ENCODE data around the gene IRAG1.

DNA sequence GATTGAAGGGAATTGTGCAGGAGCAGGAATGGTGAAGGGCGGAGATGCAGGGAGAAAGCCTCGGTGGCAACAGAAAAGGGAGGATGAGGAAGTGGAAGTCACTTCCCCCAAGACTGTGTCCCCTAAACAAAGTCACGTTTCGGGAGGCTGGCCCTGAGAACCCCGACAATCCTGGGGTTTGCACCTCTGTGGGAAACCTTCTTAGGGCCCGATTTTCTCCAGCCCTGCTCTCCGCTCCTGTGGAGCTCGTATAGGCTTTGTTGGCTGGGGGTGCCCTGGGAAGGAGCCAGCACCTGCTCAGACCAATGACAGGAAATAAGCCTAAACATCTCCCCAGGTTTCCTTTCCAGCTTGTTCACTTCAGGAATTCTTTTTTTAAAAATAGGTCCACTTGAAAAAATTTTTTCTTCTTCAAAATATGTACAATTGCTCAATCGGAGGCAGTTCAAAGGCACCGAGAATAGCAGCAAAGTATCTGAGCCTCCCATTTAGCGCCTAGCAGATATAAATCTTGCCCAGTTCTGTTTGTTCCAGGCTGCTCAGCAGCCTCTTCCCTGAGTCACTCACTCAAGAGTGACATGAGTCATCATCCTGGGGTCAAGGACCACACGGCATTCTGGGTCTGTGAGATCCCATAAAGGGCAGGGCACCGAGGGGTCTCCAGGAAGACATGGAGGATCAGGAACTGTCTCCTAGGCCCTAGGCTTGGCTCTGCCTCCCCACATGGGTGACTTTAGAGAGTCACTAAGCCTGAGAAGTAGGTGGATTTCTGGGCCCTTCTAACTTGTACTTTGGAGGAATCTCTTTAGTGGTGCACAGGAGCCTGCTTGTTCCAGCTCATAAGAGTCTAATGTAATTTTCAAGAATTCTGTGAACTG lies 34.0 kb downstream of the IRAG1 start:
- TF ChIP-seq CEBPB (IDR thresholded peaks at IDR 0.05) (peak; percentile 72), TAF1 (IDR thresholded peaks at IDR 0.05; ENCODE audit: low read depth) (no peak), EP300 (IDR thresholded peaks at IDR 0.05; ENCODE audit: borderline replicate concordance) (no peak), EGR1 (IDR thresholded peaks at IDR 0.05) (no peak), RAD21 (IDR thresholded peaks at IDR 0.05; ENCODE audit: low read depth) (no peak)
